Smooth muscle cell (in vitro differentiated cells): Measurements from ENCODE around the gene STK11. TPM values are rescaled to one million over a fixed set of nuclear protein-coding genes. Genes with fewer than 3 reads are reported as not detected.

Experiments
- DNase-seq: peaks from one replicate; lab custom pipeline; 2025; ENCODE audit not compliant: unreplicated experiment; lab: John Stamatoyannopoulos, UW
- H2AFZ ChIP-seq: fragments of 200-600 bp; sonication (generic); 2 replicates; pipeline ENCODE4 v1.6.0; 2016; ENCODE audit warnings: antibody characterized with exemption, low read depth, mild to moderate bottlenecking
- H3F3A ChIP-seq: fragments of 200-600 bp; sonication (generic); 2 replicates; pipeline ENCODE4 v1.6.0; 2017; ENCODE audit warnings: antibody characterized with exemption, low read depth
- H3K27ac ChIP-seq: fragments of 200-600 bp; sonication (generic); 2 replicates; pipeline ENCODE4 v1.5.1; 2016; ENCODE audit warnings: low read depth, mild to moderate bottlenecking
- H3K27me3 ChIP-seq: fragments of 200-600 bp; sonication (generic); 2 replicates; pipeline ENCODE4 v1.6.1; 2016; ENCODE audit warnings: low read depth, mild to moderate bottlenecking
- H3K36me3 ChIP-seq: fragments of 200-600 bp; sonication (generic); 2 replicates; pipeline ENCODE4 v1.5.1; 2016; ENCODE audit warnings: low read depth
- H3K4me1 ChIP-seq: fragments of 200-600 bp; sonication (generic); 2 replicates; pipeline ENCODE4 v1.5.1; 2016; ENCODE audit warnings: low read depth
- H3K4me2 ChIP-seq: fragments of 200-600 bp; sonication (generic); 2 replicates; pipeline ENCODE4 v1.6.0; 2016; ENCODE audit warnings: mild to moderate bottlenecking
- H3K4me3 ChIP-seq: fragments of 200-600 bp; sonication (generic); 2 replicates; pipeline ENCODE4 v1.5.1; 2016; ENCODE audit warnings: mild to moderate bottlenecking
- H3K79me2 ChIP-seq: fragments of 200-600 bp; sonication (generic); 2 replicates; pipeline ENCODE4 v1.6.0; 2016; ENCODE audit warnings: low read depth, mild to moderate bottlenecking
- H3K9ac ChIP-seq: fragments of 200-600 bp; sonication (generic); 2 replicates; pipeline ENCODE4 v1.6.0; 2016; ENCODE audit warnings: low read depth
- H3K9me3 ChIP-seq: fragments of 200-600 bp; sonication (generic); replicated peaks from 2 replicates; pipeline ENCODE4 v1.5.1; 2016; ENCODE audit warnings: low read depth
- H4K20me1 ChIP-seq: fragments of 200-600 bp; sonication (generic); 2 replicates; pipeline ENCODE4 v1.6.0; 2016; ENCODE audit warnings: low read depth
- CTCF ChIP-seq: fragments of 200-600 bp; sonication (generic); IDR thresholded peaks from 2 replicates; pipeline ENCODE4 v1.5.1; 2017; ENCODE audit warnings: borderline replicate concordance, mild to moderate bottlenecking, antibody characterized with exemption; ENCODE audit not compliant: insufficient read depth, poor library complexity, severe bottlenecking
- WGBS: methylation state at CpG from one replicate; pipeline ENCODE4 v1.1.7; 2016; ENCODE audit warnings: low lambda C conversion rate; 5-methylcytosine and 5-hydroxymethylcytosine counted together
- polyA plus RNA-seq: library from polyadenylated mRNA; unstranded; fragments of >200 nt; fragmentation: Nextera tagmentation; extraction: Ambion mirVana; gene quantifications from 2 replicates; pipeline ENCODE4 v1.2.1, GENCODE V29; 2016
- total RNA-seq: library from RNA; depleted of rRNA; stranded (reverse); fragments of >200 nt; gene quantifications from 2 replicates; pipeline ENCODE4 v1.2.3, GENCODE V29; 2014

The STK11 gene
- total and polyA plus RNA-seq, 2 experiments from 2014 or later, result 23.6 to 62.3 TPM

GRCh38 chr19:1270854-1271527 lies 65.4 kb downstream of the STK11 start:
- H3F3A ChIP-seq, result peaks cover 61% of the 10 kb centered on the region
- no peak overlapping the region for H2AFZ ChIP-seq
- H3K36me3 ChIP-seq, result peaks cover 8% of the 10 kb centered on the region
- H3K9ac ChIP-seq, result peak overlapping the region; percentile 89
- peak overlapping the region; percentile 87 for H3K4me2 ChIP-seq
- no peaks in the 10 kb centered on the region for H3K9me3 ChIP-seq
- H4K20me1 ChIP-seq, result peaks cover 53% of the 10 kb centered on the region
- H3K4me3 ChIP-seq, result peak overlapping the region; percentile 67
- H3K27me3 ChIP-seq, result no peaks in the 10 kb centered on the region
- no peak for TF ChIP-seq CTCF
- peaks cover 53% of the 10 kb centered on the region for H3K79me2 ChIP-seq
- WGBS, result 90% methylated on average over 18 of the region's 26 CpGs
- no peak for DNase-seq
- peak overlapping the region; percentile 94 for H3K27ac ChIP-seq
- H3K4me1 ChIP-seq, result peaks cover 48% of the 10 kb centered on the region

- peaks cover 59% of the 10 kb centered on the region for H3F3A ChIP-seq
- no peak overlapping the region for H3K4me3 ChIP-seq
- H3K9ac ChIP-seq, result no peak overlapping the region
- 96% methylated on average over 36 of the region's 37 CpGs for WGBS
- H3K4me1 ChIP-seq, result peaks cover 54% of the 10 kb centered on the region
- H3K27me3 ChIP-seq, result no peaks in the 10 kb centered on the region
- peak overlapping the region; percentile 94 for H3K27ac ChIP-seq
- TF ChIP-seq CTCF, result no peak
- DNase-seq, result no peak
- peaks cover 60% of the 10 kb centered on the region for H3K79me2 ChIP-seq
- peak overlapping the region; percentile 87 for H3K4me2 ChIP-seq
- H2AFZ ChIP-seq, result no peak overlapping the region
- peaks cover 53% of the 10 kb centered on the region for H4K20me1 ChIP-seq
- peaks cover 8% of the 10 kb centered on the region for H3K36me3 ChIP-seq
- H3K9me3 ChIP-seq, result no peaks in the 10 kb centered on the region
These were observed 66.2 kb downstream of the STK11 start for GRCh38 chr19:1271528-1272422.

GRCh38 chr19:1272423-1273262 lies 67.1 kb downstream of the STK11 start:
- peaks cover 8% of the 10 kb centered on the region for H3K36me3 ChIP-seq
- DNase-seq, result no peak
- H3F3A ChIP-seq, result peaks cover 59% of the 10 kb centered on the region
- H4K20me1 ChIP-seq, result peaks cover 48% of the 10 kb centered on the region
- no peak for TF ChIP-seq CTCF
- no peak overlapping the region for H3K4me2 ChIP-seq
- H2AFZ ChIP-seq, result no peak overlapping the region
- WGBS, result 94% methylated on average over 33 of the region's 33 CpGs
- no peak overlapping the region for H3K9ac ChIP-seq
- peaks cover 66% of the 10 kb centered on the region for H3K79me2 ChIP-seq
- H3K27ac ChIP-seq, result peak overlapping the region; percentile 94
- no peaks in the 10 kb centered on the region for H3K27me3 ChIP-seq
- H3K9me3 ChIP-seq, result no peaks in the 10 kb centered on the region
- H3K4me3 ChIP-seq, result no peak overlapping the region
- peaks cover 49% of the 10 kb centered on the region for H3K4me1 ChIP-seq
